GM10248 (cell line): ENCODE results near the gene PLXNC1.

Experiments
- CTCF ChIA-PET: fragments of 300-600 bp; sonication (Branson Sonifier 250); formaldehyde crosslinking; extraction: SDS; loops from one replicate; lab custom pipeline; 2021; ENCODE audit warnings: antibody characterized with exemption; lab: Yijun Ruan, JAX
- POLR2A ChIA-PET: fragments of 350-650 bp; sonication (Branson Sonifier 250); formaldehyde crosslinking; extraction: SDS; loops from one replicate; lab custom pipeline; 2020; ENCODE audit warnings: antibody characterized with exemption; lab: Yijun Ruan, JAX
- DNase-seq: peaks from one replicate; pipeline ENCODE4 v3.0.0; 2012; ENCODE audit errors: extremely low spot score
- TF ChIP-seq, protein P1 (sequence below): IDR thresholded peaks from 2 replicates; pipeline ENCODE4 v1.5.1; 2012; ENCODE audit warnings: mild to moderate bottlenecking, low read depth; ENCODE audit errors: extremely low read depth, missing control alignments, control extremely low read depth

The PLXNC1 gene

DNA sequence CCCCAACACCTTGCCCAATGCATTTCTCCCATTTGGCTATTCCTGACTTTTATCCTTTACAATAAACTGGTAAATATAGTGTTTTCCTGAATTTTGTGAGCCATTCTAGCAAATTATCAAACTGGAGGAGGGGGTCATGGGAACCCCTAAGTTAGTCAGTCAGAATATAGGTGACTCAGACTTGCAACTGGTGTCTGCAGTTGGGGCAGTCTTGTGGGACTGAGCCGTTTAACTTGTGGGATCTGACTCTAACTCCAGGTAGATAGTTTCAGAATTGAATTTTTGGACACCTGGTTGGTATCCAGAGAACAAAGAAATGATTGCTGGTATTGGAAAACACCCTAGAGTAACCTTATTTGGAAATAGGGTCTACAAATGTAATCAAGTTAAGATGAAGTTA lies 177.9 kb downstream of the PLXNC1 start:
- CTCF ChIA-PET: interaction anchor here (1.2 kb wide), 1 partner anchor 23 kb away, joined by 3 read pairs; no protein-coding TSS in a partner anchor

DNA sequence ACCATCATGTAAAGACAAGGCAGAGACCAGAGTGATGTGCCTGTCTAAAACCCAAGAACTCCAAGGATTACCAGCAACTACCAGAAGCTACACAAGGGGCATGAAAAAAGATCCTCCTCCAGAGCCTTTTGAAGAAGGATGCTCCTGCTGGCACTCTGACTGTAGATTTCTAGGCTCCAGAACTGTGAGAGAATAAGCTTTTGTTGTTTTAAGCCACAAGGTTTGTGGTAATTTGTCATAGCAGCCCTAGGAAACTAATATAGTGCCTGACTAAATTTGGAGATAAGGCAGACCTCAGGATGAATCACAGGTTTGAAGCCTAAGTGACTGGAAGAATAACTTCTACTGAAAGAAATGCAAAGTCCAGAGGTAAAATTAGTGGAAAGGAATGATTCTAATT lies 178.3 kb downstream of the PLXNC1 start:
- DNase-seq: no peak
- TF ChIP-seq, protein P1, sequence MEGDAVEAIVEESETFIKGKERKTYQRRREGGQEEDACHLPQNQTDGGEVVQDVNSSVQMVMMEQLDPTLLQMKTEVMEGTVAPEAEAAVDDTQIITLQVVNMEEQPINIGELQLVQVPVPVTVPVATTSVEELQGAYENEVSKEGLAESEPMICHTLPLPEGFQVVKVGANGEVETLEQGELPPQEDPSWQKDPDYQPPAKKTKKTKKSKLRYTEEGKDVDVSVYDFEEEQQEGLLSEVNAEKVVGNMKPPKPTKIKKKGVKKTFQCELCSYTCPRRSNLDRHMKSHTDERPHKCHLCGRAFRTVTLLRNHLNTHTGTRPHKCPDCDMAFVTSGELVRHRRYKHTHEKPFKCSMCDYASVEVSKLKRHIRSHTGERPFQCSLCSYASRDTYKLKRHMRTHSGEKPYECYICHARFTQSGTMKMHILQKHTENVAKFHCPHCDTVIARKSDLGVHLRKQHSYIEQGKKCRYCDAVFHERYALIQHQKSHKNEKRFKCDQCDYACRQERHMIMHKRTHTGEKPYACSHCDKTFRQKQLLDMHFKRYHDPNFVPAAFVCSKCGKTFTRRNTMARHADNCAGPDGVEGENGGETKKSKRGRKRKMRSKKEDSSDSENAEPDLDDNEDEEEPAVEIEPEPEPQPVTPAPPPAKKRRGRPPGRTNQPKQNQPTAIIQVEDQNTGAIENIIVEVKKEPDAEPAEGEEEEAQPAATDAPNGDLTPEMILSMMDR: no peak
- POLR2A ChIA-PET: no interaction called here

More for the DNA sequence above, 177.9 kb downstream of the PLXNC1 start:
- TF ChIP-seq, protein P1: no peak
- POLR2A ChIA-PET: no interaction called here
- DNase-seq: no peak

DNA sequence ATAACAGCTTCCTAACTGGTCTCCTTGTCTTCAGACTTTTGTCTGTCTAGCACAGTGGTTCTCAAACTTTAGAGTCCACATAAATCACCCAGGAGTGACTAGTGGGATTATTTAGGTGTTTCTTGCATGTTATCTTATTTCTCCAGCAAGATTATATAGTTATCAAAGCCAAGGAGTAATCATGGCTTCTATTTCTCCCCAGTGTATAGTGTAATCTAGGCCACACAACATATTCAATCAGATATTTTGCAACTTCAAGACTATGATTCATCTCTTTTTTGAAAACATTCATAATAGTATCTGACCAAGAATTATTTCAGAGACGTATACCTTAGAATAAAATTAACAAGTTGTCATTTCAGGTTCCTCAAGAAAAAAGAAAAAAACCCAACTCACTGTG lies 179.4 kb downstream of the PLXNC1 start:
- DNase-seq: no peak
- TF ChIP-seq, protein P1: no peak
- ChIA-PET CTCF (interaction anchor here (1.2 kb wide), 1 partner anchor 193 kb away, joined by 3 read pairs; no protein-coding TSS in a partner anchor), POLR2A (no interaction called here)

More for the DNA sequence above, 178.3 kb downstream of the PLXNC1 start:
- CTCF ChIA-PET: interaction anchor here (1.2 kb wide), 2 partner anchors 24 to 192 kb away, joined by 3 read pairs; no protein-coding TSS in a partner anchor

DNA sequence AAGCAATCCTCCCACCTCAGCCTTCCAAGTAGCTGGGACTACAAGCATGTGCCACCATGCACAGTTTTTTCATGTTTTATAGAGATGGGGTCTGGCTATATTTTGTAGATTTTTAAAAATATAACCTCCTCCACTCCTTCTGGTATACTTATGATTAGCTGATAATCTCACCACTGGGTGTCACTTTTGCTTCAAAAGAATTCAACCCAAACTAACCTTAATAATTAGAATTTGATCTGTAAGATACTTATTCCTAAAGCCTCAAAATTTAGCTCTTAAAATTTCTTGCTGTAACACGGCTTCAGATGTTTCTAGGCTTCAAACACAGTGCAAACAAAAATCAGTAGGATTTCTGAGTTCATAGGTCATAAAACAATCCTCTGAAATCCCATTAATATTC lies 181.0 kb downstream of the PLXNC1 start:
- CTCF ChIA-PET: interaction anchor here (0.9 to 1.0 kb wide), 2 partner anchors 9 to 11 kb away, joined by 3 read pairs; no protein-coding TSS in a partner anchor
- TF ChIP-seq, protein P1: no peak
- POLR2A ChIA-PET: no interaction called here
- no peak for DNase-seq

DNA sequence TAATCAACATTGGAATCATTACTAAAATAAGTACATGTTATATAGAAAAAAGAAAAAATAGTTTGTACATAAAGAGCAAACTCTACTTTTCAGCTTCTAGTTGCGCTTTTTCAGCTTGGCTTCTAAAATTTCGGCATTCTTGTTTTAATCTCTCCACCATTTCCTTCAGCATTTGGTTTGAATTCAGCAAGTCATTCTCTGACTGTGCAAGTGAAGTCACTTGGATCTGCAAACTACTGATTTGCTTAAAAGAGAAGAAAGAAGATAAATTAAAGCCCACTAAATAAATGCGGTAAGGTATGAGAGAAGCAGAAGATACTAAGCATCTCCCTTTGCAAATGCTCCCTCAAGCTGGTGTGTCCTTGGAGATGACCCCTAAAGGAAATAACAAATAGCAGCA lies 185.0 kb downstream of the PLXNC1 start:
- no peak for DNase-seq
- TF ChIP-seq, protein P1: no peak
- ChIA-PET CTCF (interaction anchor here (0.9 kb wide), 1 partner anchor 190 kb away, joined by 3 read pairs; no protein-coding TSS in a partner anchor), POLR2A (no interaction called here)

DNA sequence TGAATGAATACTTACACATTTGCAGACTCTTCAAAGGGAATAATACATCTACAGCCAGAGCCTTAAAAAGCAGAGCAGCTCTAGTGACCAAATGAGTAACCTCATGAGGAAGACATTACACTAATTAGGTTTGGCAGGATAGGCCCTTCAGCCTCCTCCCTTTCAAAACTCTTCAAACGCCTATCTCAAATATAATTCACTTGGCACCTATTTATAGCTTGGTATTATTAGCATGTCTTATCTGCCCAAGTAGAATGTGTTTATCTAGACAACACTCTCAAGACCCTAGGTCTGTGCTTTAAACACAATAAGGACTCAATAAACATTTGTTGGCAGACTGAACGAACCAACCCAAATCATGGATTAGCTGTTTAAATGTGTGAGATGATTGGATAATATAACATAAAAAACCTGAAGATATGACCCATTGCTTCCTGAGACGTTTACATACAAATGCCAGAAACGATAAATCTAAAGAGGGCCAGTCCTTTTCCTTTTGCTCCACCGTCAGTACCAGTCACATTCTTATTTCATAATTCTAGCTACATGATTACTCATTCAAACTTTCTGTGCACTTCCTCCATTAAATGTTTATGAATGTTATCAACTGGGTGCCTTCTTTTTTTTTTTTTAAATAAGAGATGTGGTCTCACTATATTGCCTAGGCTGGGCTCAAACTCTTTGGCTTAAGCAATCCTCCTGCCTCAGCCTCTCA lies 188.0 kb downstream of the PLXNC1 start:
- ChIA-PET CTCF (interaction anchor here (1.1 to 1.2 kb wide), 2 partner anchors 20 to 30 kb away, joined by 3 read pairs; no protein-coding TSS in a partner anchor), POLR2A (no interaction called here)
- no peak for DNase-seq
- TF ChIP-seq, protein P1: no peak
